Stimulated activated CD8-positive, alpha-beta memory T cell treated with anti-CD3 and anti-CD28 coated beads, Interleukin-4, amount 100 ng/mL, for 1 hour (primary cell): Measurements from ENCODE around the gene NKX6-2.
"Not testable (repeated sequence)": the region's sequence is repeated elsewhere in the genome, so short reads cannot be mapped to it uniquely, and the experiment has no call there.

ENCODE experiments used
- DNase-seq, 2 donors: peaks; one replicate each; pipeline ENCODE4 v3.0.0-alpha.2; 2020; ENCODE audit warnings: low read depth in 2 of 2, low spot score in 1 of 2

The NKX6-2 gene

GRCh38 chr10:132783940-132784865, 1.7 kb downstream of the NKX6-2 start:
- no peak for DNase-seq

- no peak for DNase-seq
Measured at GRCh38 chr10:132783165-132783939, 2.6 kb downstream of the NKX6-2 start.

DNA sequence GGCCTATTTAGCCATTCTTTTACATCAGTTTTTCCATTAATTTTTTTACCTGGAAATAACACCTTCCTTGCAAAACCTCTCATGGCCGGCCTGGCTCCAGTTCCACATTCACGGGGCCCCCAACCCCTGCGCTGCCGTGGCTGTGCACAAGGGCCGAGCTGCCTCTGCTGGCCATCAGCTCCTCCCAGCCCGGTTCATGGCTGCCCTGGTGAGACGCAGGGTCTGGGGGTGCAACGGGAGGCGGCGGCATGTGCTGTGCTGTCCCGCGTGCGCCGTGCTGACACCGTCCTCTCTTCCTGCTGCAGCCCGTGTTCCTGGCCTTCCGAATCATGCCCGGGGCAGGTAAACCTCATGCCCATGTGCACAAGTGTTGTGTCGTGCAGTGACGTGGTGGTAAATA, 4.4 kb downstream of the NKX6-2 start:
- no peak for DNase-seq

DNA sequence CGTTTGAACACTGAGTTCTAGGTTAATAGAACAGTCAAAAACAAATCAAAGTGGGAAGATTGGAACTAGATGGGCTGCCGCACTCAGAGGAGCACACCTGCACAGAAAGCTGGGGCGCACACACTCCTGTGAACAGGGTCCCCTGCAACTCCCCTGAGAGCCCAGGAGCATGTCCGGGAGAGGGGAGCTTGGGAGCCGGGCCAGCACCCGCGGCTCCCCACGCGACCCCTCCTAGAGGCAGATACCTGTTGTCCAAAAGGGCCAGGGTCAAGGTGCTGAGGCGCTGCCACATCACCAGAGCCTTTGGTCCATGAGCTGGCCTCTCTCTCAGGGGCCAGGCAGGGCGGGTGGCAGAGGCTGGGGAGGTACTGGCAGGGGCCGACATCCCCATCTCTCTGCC, 5.6 kb downstream of the NKX6-2 start:
- no peak for DNase-seq

DNA sequence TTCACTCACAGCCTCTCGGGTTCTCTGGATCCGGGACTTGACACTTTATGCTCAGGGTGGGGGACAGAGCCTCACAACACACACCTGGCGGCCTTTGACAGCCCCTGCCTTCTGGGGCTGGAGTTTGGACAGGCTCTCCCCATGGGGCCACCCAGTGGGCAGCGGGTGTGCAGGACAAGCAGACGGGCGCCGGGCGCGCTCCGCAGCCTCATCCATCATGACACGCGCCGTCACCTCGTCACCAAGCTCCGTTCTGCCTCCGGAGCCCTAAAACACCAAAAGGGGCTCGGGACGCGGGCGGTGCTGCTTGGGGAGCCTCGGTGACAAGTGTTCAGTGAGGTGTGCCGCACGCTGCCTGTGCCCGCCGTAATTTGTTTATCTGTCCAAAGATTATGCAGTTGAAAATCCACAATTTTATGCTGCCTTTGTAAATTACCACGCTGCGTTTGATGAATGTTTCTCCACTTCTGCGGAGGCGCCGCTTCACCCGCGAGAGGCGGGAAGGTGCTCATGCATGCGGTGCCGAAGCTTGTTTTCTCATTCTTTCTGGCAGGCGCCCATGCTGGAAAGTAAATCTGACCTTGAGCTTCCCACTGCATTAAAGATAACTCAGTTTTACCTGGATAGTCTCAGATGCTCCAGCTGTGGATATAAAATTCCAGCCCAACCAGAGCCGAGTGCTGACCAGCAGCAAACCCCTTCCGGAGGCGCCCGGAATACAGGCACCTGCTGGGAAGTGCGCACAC, 6.2 kb downstream of the NKX6-2 start:
- no peak for DNase-seq

DNA sequence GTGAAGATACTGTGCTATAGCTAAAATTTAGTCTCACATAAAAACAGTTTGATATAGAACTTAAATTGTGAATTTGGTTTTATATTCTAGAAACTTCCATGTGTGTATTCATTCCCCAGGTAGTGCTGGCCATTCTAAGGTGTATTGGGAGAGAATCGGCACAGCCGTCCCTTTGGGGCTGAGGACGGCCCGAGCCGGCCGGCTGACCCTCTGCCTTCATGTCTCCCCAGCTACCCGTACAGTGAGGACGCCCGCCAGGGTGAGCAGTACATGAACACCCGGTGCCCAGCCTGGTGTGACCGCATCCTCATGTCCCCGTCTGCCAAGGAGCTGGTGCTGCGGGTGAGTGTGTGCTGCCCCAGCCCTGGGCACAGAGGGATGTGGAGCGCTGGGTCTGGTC, 8.5 kb downstream of the NKX6-2 start:
- no peak for DNase-seq

GRCh38 chr10:132776821-132777220, 9.1 kb downstream of the NKX6-2 start:
- DNase-seq: no peak

- DNase-seq: no peak
Measured at GRCh38 chr10:132776186-132776585, 9.8 kb downstream of the NKX6-2 start.

DNA sequence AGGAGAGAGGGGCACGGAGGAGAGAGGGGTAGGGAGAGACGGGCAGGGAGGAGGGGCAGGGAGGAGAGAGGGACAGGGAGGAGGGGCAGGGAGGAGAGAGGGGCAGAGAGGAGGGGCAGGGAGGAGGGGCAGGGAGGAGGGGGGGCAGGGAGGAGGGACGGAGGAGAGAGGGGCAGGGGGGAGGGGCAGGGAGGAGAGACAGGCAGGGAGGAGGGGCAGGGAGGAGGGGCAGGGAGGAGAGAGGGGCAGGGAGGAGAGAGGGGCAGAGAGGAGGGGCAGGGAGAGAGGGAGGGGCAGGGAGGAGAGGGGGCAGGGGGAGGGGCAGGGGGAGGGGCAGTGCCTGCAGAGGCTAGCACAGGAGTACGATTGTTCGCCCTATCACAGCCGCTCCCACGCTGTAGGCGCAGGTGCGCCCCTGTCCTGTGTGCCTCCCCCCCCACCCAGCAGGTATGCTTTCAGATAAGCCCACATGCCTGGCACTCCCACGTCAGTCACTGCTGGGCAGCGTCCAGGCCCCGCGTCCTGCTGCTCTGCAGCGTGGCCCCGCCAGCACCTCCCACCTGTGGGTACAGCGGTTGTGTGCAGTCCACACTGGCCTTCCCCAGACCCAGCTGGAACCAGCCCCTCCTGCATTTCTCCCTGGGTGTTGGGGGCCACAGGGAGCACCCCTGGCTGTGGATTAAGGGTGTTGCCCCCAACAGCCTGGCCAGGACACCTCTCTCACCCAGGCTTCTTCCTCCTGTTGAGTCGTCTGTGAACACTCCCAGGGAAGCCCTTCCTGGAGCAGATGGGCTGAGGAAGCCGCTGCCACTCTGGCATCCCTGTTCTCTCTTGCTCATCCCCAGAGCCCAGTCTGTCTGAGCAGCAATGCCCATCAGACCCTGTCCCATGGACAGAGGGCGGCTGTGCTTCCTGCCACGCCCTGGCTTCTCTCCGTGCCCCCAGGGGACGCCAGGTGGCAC, 10.8 kb downstream of the NKX6-2 start:
- no peak for DNase-seq

DNA sequence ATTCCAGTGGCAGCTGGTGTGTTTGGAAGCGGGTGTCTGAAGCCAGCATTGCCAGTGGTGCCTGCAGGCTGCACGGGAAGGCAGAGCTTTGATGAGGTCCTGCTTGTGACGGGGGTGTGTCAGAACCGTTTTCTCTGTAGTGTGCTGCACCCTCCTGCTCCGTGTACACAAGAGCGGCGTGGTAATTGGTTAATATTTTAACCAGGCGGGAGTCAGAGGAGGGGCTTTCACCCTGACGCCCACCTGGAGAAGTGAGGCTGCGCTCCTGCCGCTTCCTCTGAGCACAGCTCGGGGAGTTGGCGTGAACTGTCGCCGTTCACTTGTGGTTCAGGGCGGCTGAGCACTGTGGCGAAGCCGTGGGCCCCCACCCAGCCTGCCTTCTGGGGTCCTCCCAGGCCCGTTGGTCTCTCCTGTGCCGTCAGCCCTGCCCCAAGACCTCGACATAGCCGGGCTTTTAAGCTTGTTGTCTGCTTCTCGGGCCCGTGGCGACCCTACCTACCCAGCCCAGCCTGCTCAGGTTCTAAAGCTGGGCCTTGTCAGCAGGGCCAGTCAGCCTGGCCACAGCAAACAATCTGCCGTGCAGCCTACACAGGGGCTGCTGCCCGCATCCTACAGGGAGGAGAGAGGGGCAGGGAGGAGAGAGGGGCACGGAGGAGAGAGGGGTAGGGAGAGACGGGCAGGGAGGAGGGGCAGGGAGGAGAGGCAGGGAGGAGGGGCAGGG, 11.6 kb downstream of the NKX6-2 start:
- DNase-seq: no peak

GRCh38 chr10:132772816-132773215, 13.1 kb downstream of the NKX6-2 start:
- DNase-seq: not testable (repeated sequence)

- no peak for DNase-seq
Measured at GRCh38 chr10:132770061-132771021, 15.6 kb downstream of the NKX6-2 start.

GRCh38 chr10:132768346-132769248, 17.4 kb downstream of the NKX6-2 start:
- no peak for DNase-seq

- DNase-seq: no peak
Measured at GRCh38 chr10:132766291-132766690, 19.7 kb downstream of the NKX6-2 start.

- no peak for DNase-seq
Measured at GRCh38 chr10:132765435-132765834, 20.5 kb downstream of the NKX6-2 start.

DNA sequence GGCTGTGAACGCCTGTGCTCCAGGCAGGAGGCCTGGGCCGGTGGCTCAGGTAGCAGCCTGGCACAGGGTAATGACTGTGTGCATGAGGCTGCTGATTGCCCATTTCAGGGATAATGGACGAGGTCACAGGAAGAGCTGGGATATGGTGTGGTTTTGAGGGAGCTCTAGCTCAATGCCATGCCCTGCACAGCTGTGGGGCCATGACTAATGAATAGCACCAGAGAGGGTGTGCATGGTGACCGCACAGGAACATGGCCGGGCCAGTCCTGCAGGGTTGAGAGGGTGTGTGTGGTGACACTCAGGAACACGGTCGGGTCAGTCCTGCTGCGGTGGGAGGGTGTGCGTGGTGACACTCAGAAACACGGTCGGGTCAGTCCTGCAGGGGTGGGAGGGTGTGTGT, 21.8 kb downstream of the NKX6-2 start:
- no peak for DNase-seq

- DNase-seq: no peak
Measured at GRCh38 chr10:132763545-132763944, 22.4 kb downstream of the NKX6-2 start.

- DNase-seq: no peak
Measured at GRCh38 chr10:132762267-132762666, 23.7 kb downstream of the NKX6-2 start.
